ENCODE measurements around the gene FHL2. TPM values are rescaled to one million over a fixed set of nuclear protein-coding genes. Genes with fewer than 3 reads are reported as not detected.

Gene FHL2
- total and polyA plus RNA-seq, 12 donors = 437 to 2,354 (median 1,410) TPM

DNA sequence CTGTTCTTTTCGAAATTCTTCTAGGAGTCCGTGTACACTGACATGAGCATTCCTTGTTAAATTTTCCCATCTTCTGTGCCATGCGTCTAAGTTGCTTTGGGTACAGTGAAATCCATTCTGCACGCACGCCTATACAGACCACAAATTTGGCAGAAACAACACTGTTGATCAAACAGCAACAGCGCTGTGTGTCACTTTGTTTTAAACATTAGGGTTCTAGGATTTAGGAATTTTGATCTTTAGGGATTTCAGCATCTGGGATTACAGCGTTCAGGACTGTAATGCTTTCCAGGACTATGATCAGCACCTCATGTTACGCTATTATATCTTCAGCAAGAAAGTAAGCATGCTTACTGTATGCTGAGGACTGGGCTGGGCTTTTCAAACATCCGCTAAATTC lies 47.1 kb upstream of the FHL2 start:
- H3K4me1 ChIP-seq = peaks cover 0 to 11% (median 0%) of the 10 kb centered on the region in 9 donors
- no peak overlapping the region for H3K27ac ChIP-seq
- peaks cover 0 to 3% (median 0%) of the 10 kb centered on the region in 7 donors for H3K27me3 ChIP-seq
- 80 to 84% methylated on average over 9 of the region's 9 CpGs for WGBS, 2 donors
- no peaks in the 10 kb centered on the region for H3K36me3 ChIP-seq
- H3K9me3 ChIP-seq = no peaks in the 10 kb centered on the region
- TF ChIP-seq, protein P1, sequence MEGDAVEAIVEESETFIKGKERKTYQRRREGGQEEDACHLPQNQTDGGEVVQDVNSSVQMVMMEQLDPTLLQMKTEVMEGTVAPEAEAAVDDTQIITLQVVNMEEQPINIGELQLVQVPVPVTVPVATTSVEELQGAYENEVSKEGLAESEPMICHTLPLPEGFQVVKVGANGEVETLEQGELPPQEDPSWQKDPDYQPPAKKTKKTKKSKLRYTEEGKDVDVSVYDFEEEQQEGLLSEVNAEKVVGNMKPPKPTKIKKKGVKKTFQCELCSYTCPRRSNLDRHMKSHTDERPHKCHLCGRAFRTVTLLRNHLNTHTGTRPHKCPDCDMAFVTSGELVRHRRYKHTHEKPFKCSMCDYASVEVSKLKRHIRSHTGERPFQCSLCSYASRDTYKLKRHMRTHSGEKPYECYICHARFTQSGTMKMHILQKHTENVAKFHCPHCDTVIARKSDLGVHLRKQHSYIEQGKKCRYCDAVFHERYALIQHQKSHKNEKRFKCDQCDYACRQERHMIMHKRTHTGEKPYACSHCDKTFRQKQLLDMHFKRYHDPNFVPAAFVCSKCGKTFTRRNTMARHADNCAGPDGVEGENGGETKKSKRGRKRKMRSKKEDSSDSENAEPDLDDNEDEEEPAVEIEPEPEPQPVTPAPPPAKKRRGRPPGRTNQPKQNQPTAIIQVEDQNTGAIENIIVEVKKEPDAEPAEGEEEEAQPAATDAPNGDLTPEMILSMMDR (IDR thresholded peaks at IDR 0.05) = no peak
- intact Hi-C loops (cut with DNase I) = no loop called here
- ATAC-seq = no peak
- no peak for DNase-seq
- H3K4me3 ChIP-seq = no peak overlapping the region

GRCh38 chr2:105445498-105445897 lies 46.6 kb upstream of the FHL2 start:
- 83 to 88% methylated on average over 5 of the region's 5 CpGs for WGBS, 2 donors
- TF ChIP-seq, protein P1 (IDR thresholded peaks at IDR 0.05) = no peak
- intact Hi-C loops (cut with DNase I) = no loop called here

DNA sequence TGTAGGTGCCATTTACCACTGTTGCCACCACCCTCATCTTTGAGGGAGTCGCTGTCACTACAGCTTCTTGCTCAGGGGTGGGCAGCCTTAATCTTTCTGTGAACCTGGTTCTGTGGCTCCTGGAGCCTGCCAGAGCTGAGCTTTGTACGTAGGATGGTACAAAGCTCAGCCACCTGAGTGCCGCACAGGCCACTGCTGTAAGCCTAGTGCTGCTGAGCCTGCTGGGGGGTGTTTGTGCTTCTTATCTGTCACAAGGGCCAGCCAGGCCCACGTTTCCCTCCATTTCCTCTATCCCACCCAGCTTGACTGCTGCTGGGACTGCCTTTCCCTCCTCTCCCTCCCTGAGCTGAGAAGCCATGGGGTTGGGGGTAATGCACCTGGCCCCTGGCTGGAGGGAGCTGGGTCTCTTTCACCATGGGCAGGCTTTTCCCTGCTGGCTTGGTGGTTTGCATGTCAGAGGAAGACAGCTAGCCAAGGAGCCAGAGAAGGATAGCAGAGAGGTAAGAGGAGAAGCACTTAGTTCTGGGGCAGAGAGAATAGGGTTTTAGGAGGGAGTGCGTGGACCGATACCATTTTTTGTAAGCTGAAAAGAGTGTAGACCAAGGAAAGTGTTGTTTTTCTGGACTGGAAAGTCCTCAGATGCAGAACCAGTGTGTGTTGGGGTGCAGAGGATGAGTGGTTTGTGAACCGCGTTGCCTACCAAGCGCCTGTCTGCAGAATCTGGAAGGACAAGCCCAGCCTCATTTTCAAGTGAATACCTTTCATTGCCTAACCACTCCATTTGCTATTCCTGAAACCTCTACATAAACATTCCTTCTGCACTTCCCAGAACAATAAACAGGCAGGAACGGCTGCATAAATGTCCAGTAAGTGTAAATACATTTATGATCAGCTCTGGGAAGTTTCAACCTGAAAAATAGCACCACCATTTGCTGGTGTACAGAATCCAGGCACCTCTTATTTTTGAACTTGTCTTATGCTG lies 45.1 kb upstream of the FHL2 start:
- 58 to 70% methylated on average over 10 of the region's 10 CpGs for WGBS, 2 donors
- Histone ChIP-seq H3K9me3 (no peaks in the 10 kb centered on the region), H3K4me1 (peaks cover 0 to 17% (median 5%) of the 10 kb centered on the region in 9 donors), H3K4me3 (no peak overlapping the region), H3K27ac (peak overlapping the region in 1 of 10 donors; percentile 9), H3K27me3 (peaks cover 0 to 3% (median 0%) of the 10 kb centered on the region in 7 donors), H3K36me3 (no peaks in the 10 kb centered on the region)
- ATAC-seq (peak in 3 of 8 donors; percentile 5 to 25 (median 24)), DNase-seq (no peak)
- intact Hi-C loops (cut with DNase I) = loop anchor here in 2 of 10 donors (5.0 kb wide), 2 partner anchors 43 to 68 kb away; no protein-coding TSS in a partner anchor
- TF ChIP-seq, protein P1 (IDR thresholded peaks at IDR 0.05) = no peak

More at GRCh38 chr2:105445498-105445897, 46.6 kb upstream of the FHL2 start:
- Histone ChIP-seq H3K36me3 (no peaks in the 10 kb centered on the region), H3K9me3 (no peaks in the 10 kb centered on the region), H3K27ac (no peak overlapping the region), H3K27me3 (peaks cover 0 to 3% (median 0%) of the 10 kb centered on the region in 7 donors), H3K4me1 (peaks cover 0 to 11% (median 0%) of the 10 kb centered on the region in 9 donors), H3K4me3 (no peak overlapping the region)
- no peak for DNase-seq
- ATAC-seq = no peak

DNA sequence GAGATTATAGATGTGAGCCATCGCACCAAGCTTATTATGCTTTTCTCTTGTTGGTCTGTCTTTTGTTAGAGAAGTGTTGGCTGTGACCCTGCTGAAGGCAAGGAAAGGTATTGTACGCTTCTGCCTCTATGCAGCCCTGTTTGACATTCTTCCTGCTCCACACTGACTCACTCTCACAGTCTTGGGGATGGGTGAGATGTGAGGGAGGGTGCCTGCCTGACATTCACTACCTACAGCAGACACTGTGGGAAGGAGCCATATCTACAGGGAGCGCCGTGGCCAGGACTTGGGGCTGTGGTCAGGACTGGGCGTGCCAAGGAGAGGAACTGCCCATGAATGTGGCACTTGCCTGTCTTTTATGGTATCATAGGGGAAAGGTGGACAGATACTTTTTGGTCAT lies 43.9 kb upstream of the FHL2 start:
- no peaks in the 10 kb centered on the region for H3K27me3 ChIP-seq
- no peaks in the 10 kb centered on the region for H3K9me3 ChIP-seq
- intact Hi-C loops (cut with DNase I) = loop anchor here in 2 of 10 donors (5.0 kb wide), 2 partner anchors 45 to 70 kb away; no protein-coding TSS in a partner anchor
- TF ChIP-seq, protein P1 (IDR thresholded peaks at IDR 0.05) = no peak
- H3K36me3 ChIP-seq = no peaks in the 10 kb centered on the region
- no peak overlapping the region for H3K4me3 ChIP-seq
- no peak overlapping the region for H3K27ac ChIP-seq
- no peak for DNase-seq
- WGBS, 2 donors = 92 to 96% methylated on average over 5 of the region's 5 CpGs
- H3K4me1 ChIP-seq = peaks cover 3 to 24% (median 13%) of the 10 kb centered on the region in 9 donors
- ATAC-seq = no peak

Data from heart right ventricle (tissue), 16 donors.